ENCODE results near the gene TMEFF2.

Gene TMEFF2

GRCh38 chr2:191908874-191909273 is 285.9 kb downstream of the TMEFF2 start:
- peak; percentile 74 for FAIRE-seq

GRCh38 chr2:191907545-191907944 is 287.2 kb downstream of the TMEFF2 start:
- DNase-seq (ENCODE audit: low spot score) (no peak), FAIRE-seq (no peak)

More at GRCh38 chr2:191908874-191909273, 285.9 kb downstream of the TMEFF2 start:
- DNase-seq (ENCODE audit: low spot score) = no peak

GRCh38 chr2:191907091-191907490 is 287.6 kb downstream of the TMEFF2 start:
- FAIRE-seq (no peak), DNase-seq (ENCODE audit: low spot score) (peak; percentile 28)

GRCh38 chr2:191905336-191905735 is 289.4 kb downstream of the TMEFF2 start:
- FAIRE-seq (no peak), DNase-seq (ENCODE audit: low spot score) (no peak)

- DNase-seq (ENCODE audit: low spot score) (no peak), FAIRE-seq (no peak)
These were observed 293.7 kb downstream of the TMEFF2 start for GRCh38 chr2:191901031-191901430.

- FAIRE-seq = peak; percentile 84
- DNase-seq (ENCODE audit: low spot score) = peak; percentile 67
These were observed 295.3 kb downstream of the TMEFF2 start for GRCh38 chr2:191899410-191899809.

Measured in RCC 7860 (cell line).